Measurements from ENCODE around the gene PLET1. TPM values are rescaled to one million over a fixed set of nuclear protein-coding genes. Genes with fewer than 3 reads are reported as not detected.

PLET1 gene
- total RNA-seq, 6 donors from 2014 or later: not detected

- ATAC-seq (ENCODE audit: low FRiP score in 2 of 2): peak; percentile 88 to 97
- Histone ChIP-seq H3K27me3 (no peaks in the 10 kb centered on the region), H3K36me3 (no peaks in the 10 kb centered on the region), H3K9me3 (no peaks in the 10 kb centered on the region), H3K27ac (peak overlapping the region in 2 of 4 donors; percentile 19 to 45), H3K4me3 (peak overlapping the region; percentile 32 to 57 (median 42)), H3K4me1 (peaks cover 6 to 8% (median 7%) of the 10 kb centered on the region in 4 donors)
- WGBS, 2 donors: 2% methylated on average over 17 to 18 of the region's 18 CpGs
- DNase-seq: peak in 1 of 2 donors; percentile 77
- TF ChIP-seq, protein P1, sequence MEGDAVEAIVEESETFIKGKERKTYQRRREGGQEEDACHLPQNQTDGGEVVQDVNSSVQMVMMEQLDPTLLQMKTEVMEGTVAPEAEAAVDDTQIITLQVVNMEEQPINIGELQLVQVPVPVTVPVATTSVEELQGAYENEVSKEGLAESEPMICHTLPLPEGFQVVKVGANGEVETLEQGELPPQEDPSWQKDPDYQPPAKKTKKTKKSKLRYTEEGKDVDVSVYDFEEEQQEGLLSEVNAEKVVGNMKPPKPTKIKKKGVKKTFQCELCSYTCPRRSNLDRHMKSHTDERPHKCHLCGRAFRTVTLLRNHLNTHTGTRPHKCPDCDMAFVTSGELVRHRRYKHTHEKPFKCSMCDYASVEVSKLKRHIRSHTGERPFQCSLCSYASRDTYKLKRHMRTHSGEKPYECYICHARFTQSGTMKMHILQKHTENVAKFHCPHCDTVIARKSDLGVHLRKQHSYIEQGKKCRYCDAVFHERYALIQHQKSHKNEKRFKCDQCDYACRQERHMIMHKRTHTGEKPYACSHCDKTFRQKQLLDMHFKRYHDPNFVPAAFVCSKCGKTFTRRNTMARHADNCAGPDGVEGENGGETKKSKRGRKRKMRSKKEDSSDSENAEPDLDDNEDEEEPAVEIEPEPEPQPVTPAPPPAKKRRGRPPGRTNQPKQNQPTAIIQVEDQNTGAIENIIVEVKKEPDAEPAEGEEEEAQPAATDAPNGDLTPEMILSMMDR (IDR thresholded peaks at IDR 0.05): peak; percentile 52 to 74 (median 69)
- no peak for TF ChIP-seq POLR2A (IDR thresholded peaks at IDR 0.05)
Measured at GRCh38 chr11:112280268-112281126, 19.8 kb upstream of the PLET1 start.

GRCh38 chr11:112279901-112280267, 19.2 kb upstream of the PLET1 start:
- Histone ChIP-seq H3K27ac (peak overlapping the region in 2 of 4 donors; percentile 19 to 45), H3K4me1 (peaks cover 6 to 8% (median 7%) of the 10 kb centered on the region in 4 donors), H3K9me3 (no peaks in the 10 kb centered on the region), H3K36me3 (no peaks in the 10 kb centered on the region), H3K4me3 (peak overlapping the region; percentile 32 to 57 (median 42)), H3K27me3 (no peaks in the 10 kb centered on the region)
- TF ChIP-seq, protein P1 (IDR thresholded peaks at IDR 0.05): peak; percentile 35 to 94 (median 50)
- no peak for TF ChIP-seq EP300 (IDR thresholded peaks at IDR 0.05)
- DNase-seq (peak; percentile 67 to 96), ATAC-seq (ENCODE audit: low FRiP score in 2 of 2) (peak; percentile 80 to 94)
- 1 to 2% methylated on average over 6 to 15 of the region's 15 CpGs for WGBS, 2 donors

GRCh38 chr11:112278803-112279202, 18.1 kb upstream of the PLET1 start:
- H3K4me1 ChIP-seq: peaks cover 6 to 8% (median 7%) of the 10 kb centered on the region in 4 donors
- H3K27ac ChIP-seq: no peak overlapping the region
- H3K9me3 ChIP-seq: no peaks in the 10 kb centered on the region
- DNase-seq (no peak), ATAC-seq (ENCODE audit: low FRiP score in 2 of 2) (no peak)
- H3K36me3 ChIP-seq: no peaks in the 10 kb centered on the region
- WGBS, 2 donors: 84 to 87% methylated on average over 3 of the region's 3 CpGs
- TF ChIP-seq, protein P1 (IDR thresholded peaks at IDR 0.05): no peak
- no peaks in the 10 kb centered on the region for H3K27me3 ChIP-seq
- no peak overlapping the region for H3K4me3 ChIP-seq

GRCh38 chr11:112277941-112278340, 17.3 kb upstream of the PLET1 start:
- DNase-seq (no peak), ATAC-seq (ENCODE audit: low FRiP score in 2 of 2) (no peak)
- Histone ChIP-seq H3K27me3 (no peaks in the 10 kb centered on the region), H3K9me3 (no peaks in the 10 kb centered on the region), H3K27ac (no peak overlapping the region), H3K4me1 (peaks cover 6 to 8% (median 7%) of the 10 kb centered on the region in 4 donors), H3K4me3 (no peak overlapping the region), H3K36me3 (no peaks in the 10 kb centered on the region)
- TF ChIP-seq EP300 (IDR thresholded peaks at IDR 0.05): no peak
- TF ChIP-seq, protein P1 (IDR thresholded peaks at IDR 0.05): no peak
- TF ChIP-seq POLR2AphosphoS5 (IDR thresholded peaks at IDR 0.05): no peak
- TF ChIP-seq POLR2A (IDR thresholded peaks at IDR 0.05): no peak

- peaks cover 6 to 8% (median 7%) of the 10 kb centered on the region in 4 donors for H3K4me1 ChIP-seq
- ATAC-seq (ENCODE audit: low FRiP score in 2 of 2): no peak
- TF ChIP-seq POLR2AphosphoS5 (IDR thresholded peaks at IDR 0.05) (no peak), EP300 (IDR thresholded peaks at IDR 0.05) (no peak), POLR2A (IDR thresholded peaks at IDR 0.05) (no peak)
- TF ChIP-seq, protein P1 (IDR thresholded peaks at IDR 0.05): no peak
- no peak for DNase-seq
- H3K36me3 ChIP-seq: no peaks in the 10 kb centered on the region
- no peaks in the 10 kb centered on the region for H3K9me3 ChIP-seq
- 32 to 48% methylated on average over 1 of the region's 1 CpG for WGBS, 2 donors
- H3K4me3 ChIP-seq: no peak overlapping the region
- H3K27ac ChIP-seq: no peak overlapping the region
- H3K27me3 ChIP-seq: no peaks in the 10 kb centered on the region
Measured at GRCh38 chr11:112277029-112277428, 16.4 kb upstream of the PLET1 start.
